HepG2 (cell line): ENCODE results near the gene SUPT4H1. TPM values are rescaled to one million over a fixed set of nuclear protein-coding genes. Genes with fewer than 3 reads are reported as not detected.

Experiments
- ATAC-seq: fragments of 200-7000 bp; cut with Tn5 transposase; 3 replicates; pipeline ENCODE4 v1.9.1; 2020; ENCODE audit warnings: mild to moderate bottlenecking, moderate library complexity
- BruUV-seq: library from RNA; stranded (reverse); fragments of 400-500 nt; replicated peaks from 2 replicates; lab custom pipeline; 2021; lab: Mats Ljungman, UMichigan
- CTCF ChIA-PET: fragments of 300-600 bp; formaldehyde crosslinking; extraction: SDS; loops from one replicate; lab custom pipeline; 2021; ENCODE audit warnings: low total read pairs, inconsistent platforms, low intra/inter-chr PET ratio; lab: Yijun Ruan, JAX
- POLR2A ChIA-PET: fragments of 350-600 bp; sonication (Branson Sonifier 250); formaldehyde crosslinking; loops from one replicate; lab custom pipeline; 2020; ENCODE audit warnings: antibody characterized with exemption, inconsistent platforms; lab: Yijun Ruan, JAX
- DNase-seq: peaks from one replicate; pipeline ENCODE4 v3.0.0-alpha.2; 2015; ENCODE audit warnings: low spot score
- FAIRE-seq: peaks from 3 replicates; lab custom pipeline; 2011; peaks lifted over from hg19 to GRCh38; lab: Jason Lieb, UNC
- H2AFZ ChIP-seq: one replicate; pipeline ENCODE4 v1.6.1; 2011; ENCODE audit warnings: low read length, inconsistent platforms
- H3K27ac ChIP-seq: fragments of 300-600 bp; 3 replicates; pipeline ENCODE4 v1.8.0; 2011; ENCODE audit warnings: mixed run types, mild to moderate bottlenecking, mixed read lengths, low read length, inconsistent platforms; ENCODE audit not compliant: insufficient read depth; ENCODE audit errors: extremely low read length
- H3K27me3 ChIP-seq, 2 experiments: fragments of 200-600 bp in 1 of 2; 2 replicates in 1 of 2; 3 replicates in 1 of 2; pipeline versions ENCODE4 v1.6.0 to v1.8.0; 2011; ENCODE audit warnings: low read length in 2 of 2, mild to moderate bottlenecking in 2 of 2, moderate library complexity in 2 of 2, inconsistent platforms in 1 of 2; ENCODE audit not compliant: insufficient read depth in 2 of 2, control insufficient read depth in 1 of 2
- H3K36me3 ChIP-seq, 2 experiments: fragments of 200-600 bp in 1 of 2; replicated peaks in 1 of 2; 2 replicates in 1 of 2; 3 replicates in 1 of 2; pipeline versions ENCODE4 v1.5.1 to v1.8.0; 2011; ENCODE audit warnings: low read length in 2 of 2, inconsistent platforms in 1 of 2; ENCODE audit not compliant: insufficient read depth in 2 of 2, control insufficient read depth in 1 of 2
- H3K4me1 ChIP-seq: 2 replicates; pipeline ENCODE4 v1.5.1; 2012; ENCODE audit warnings: low read length, inconsistent platforms; ENCODE audit not compliant: insufficient read depth
- H3K4me2 ChIP-seq: 2 replicates; pipeline ENCODE4 v1.6.0; 2011; ENCODE audit warnings: low read depth, low read length, inconsistent platforms
- H3K4me3 ChIP-seq, 3 experiments: fragments of 200-600 bp in 1 of 3; sonication (generic), shearing (Covaris generic) in 1 of 3; replicated peaks in 1 of 3; 2 replicates each; pipeline ENCODE4 v1.5.1; 2011 to 2016; ENCODE audit warnings: low read length in 3 of 3, inconsistent platforms in 2 of 3, low read depth in 2 of 3, mild to moderate bottlenecking in 2 of 3, control low read depth in 1 of 3, mixed read lengths in 1 of 3; ENCODE audit not compliant: insufficient read depth in 1 of 3
- H3K79me2 ChIP-seq: one replicate; pipeline ENCODE4 v1.6.1; 2011; ENCODE audit warnings: low read length, inconsistent platforms; ENCODE audit not compliant: insufficient read depth
- H3K9ac ChIP-seq: 2 replicates; pipeline ENCODE4 v1.6.0; 2011; ENCODE audit warnings: mild to moderate bottlenecking, low read depth, low read length, inconsistent platforms; ENCODE audit not compliant: insufficient read depth
- H3K9me3 ChIP-seq: 2 replicates; pipeline ENCODE4 v1.5.1; 2012; ENCODE audit warnings: mild to moderate bottlenecking, low read length
- H4K20me1 ChIP-seq: 2 replicates; pipeline ENCODE4 v1.6.0; 2011; ENCODE audit warnings: inconsistent platforms, mild to moderate bottlenecking, low read length, moderate library complexity; ENCODE audit not compliant: insufficient read depth
- AGO2 ChIP-seq: fragments of 200-400 bp; formaldehyde crosslinking; optimal IDR thresholded peaks from 2 replicates; pipeline ENCODE3; 2017; ENCODE audit warnings: mild to moderate bottlenecking, low read depth, low read length, moderate library complexity
- HDAC2 ChIP-seq: sonication (generic); formaldehyde crosslinking; IDR thresholded peaks from 2 replicates; pipeline ENCODE4 v1.4.0; 2020; ENCODE audit warnings: missing genetic modification reagents
- NR1H2 ChIP-seq: sonication (generic); formaldehyde crosslinking; IDR thresholded peaks from 2 replicates; pipeline ENCODE4 v1.8.1; 2022; ENCODE audit warnings: low read depth, missing genetic modification reagents, borderline replicate concordance
- POLR2A ChIP-seq, 2 experiments: IDR thresholded peaks; 2 replicates each; pipeline ENCODE4 v1.6.1; 2011; ENCODE audit warnings: low read depth in 2 of 2, low read length in 2 of 2, mild to moderate bottlenecking in 1 of 2, moderate library complexity in 1 of 2; ENCODE audit not compliant: insufficient read depth in 1 of 2
- POLR2G ChIP-seq: fragments of 200-400 bp; formaldehyde crosslinking; IDR thresholded peaks from 2 replicates; pipeline ENCODE4 v1.6.1; 2018; ENCODE audit warnings: mild to moderate bottlenecking, low read depth, low read length, moderate library complexity
- PRMT3 ChIP-seq: sonication (generic); formaldehyde crosslinking; IDR thresholded peaks from 2 replicates; pipeline ENCODE4 v1.8.1; 2022; ENCODE audit warnings: low read depth, mild to moderate bottlenecking, moderate library complexity, missing genetic modification reagents, borderline replicate concordance
- RBM22 ChIP-seq: fragments of 200-400 bp; formaldehyde crosslinking; optimal IDR thresholded peaks from 2 replicates; pipeline ENCODE3; 2017; ENCODE audit warnings: mild to moderate bottlenecking, low read length, moderate library complexity
- SMARCE1 ChIP-seq: fragments of 450-650 bp; IDR thresholded peaks from 2 replicates; pipeline ENCODE4 v1.6.1; 2017; ENCODE audit warnings: borderline replicate concordance
- TEAD3 ChIP-seq: optimal IDR thresholded peaks from 2 replicates; pipeline ENCODE3; 2016; ENCODE audit warnings: borderline replicate concordance
- U2AF1 ChIP-seq: fragments of 200-400 bp; formaldehyde crosslinking; optimal IDR thresholded peaks from 2 replicates; pipeline ENCODE3; 2017; ENCODE audit warnings: mild to moderate bottlenecking, low read depth, low read length
- ZFP36L2 ChIP-seq: sonication (generic); formaldehyde crosslinking; IDR thresholded peaks from 2 replicates; pipeline ENCODE4 v1.4.0; 2020; ENCODE audit warnings: missing genetic modification reagents
- ZNF12 ChIP-seq: sonication (generic); formaldehyde crosslinking; IDR thresholded peaks from 2 replicates; pipeline ENCODE4 v1.5.0; 2020; ENCODE audit warnings: missing genetic modification reagents
- ZNF335 ChIP-seq: sonication (generic); formaldehyde crosslinking; IDR thresholded peaks from 2 replicates; pipeline ENCODE4 v1.4.0; 2020; ENCODE audit warnings: missing genetic modification reagents
- ZNF34 ChIP-seq: sonication (generic); formaldehyde crosslinking; IDR thresholded peaks from 2 replicates; pipeline ENCODE4 v1.4.0; 2020; ENCODE audit warnings: mild to moderate bottlenecking, missing genetic modification reagents, borderline replicate concordance
- ZNF589 ChIP-seq: sonication (generic); formaldehyde crosslinking; conservative IDR thresholded peaks from 2 replicates; pipeline ENCODE4 v1.8.0; 2022; ENCODE audit warnings: mild to moderate bottlenecking, moderate library complexity, missing genetic modification reagents
- ZNF644 ChIP-seq: IDR thresholded peaks from 2 replicates; pipeline ENCODE4 v1.6.1; 2016; ENCODE audit warnings: low read depth
- whole genome bisulfite sequencing: methylation state at CpG from one replicate; pipeline ENCODE4 v1.1.6; 2017; ENCODE audit warnings: low lambda C conversion rate; 5-methylcytosine and 5-hydroxymethylcytosine counted together
- in situ Hi-C: cut with HindIII; loops from 2 replicates; pipeline ENCODE4 v1.10.0; 2017; ENCODE audit warnings: low pct_unique_long_range_greater_than_20kb; ENCODE audit not compliant: extremely low pct_ligation_motif_present
- intact Hi-C: fragments of 100-400 bp; cut with micrococcal nuclease; formaldehyde crosslinking; loops from one replicate; pipeline ENCODE4 v1.10.0; 2022; ENCODE audit not compliant: unreplicated experiment
- polyA plus RNA-seq, 8 experiments: library from polyadenylated mRNA; depleted of rRNA in 3 of 8; stranded (reverse) in 7 of 8; unstranded in 1 of 8; fragments of >200 nt; fragmentation: Illumina TruSeq in 4 of 8; extraction: Trizol in 4 of 8; gene quantifications; 2 replicates each; pipeline versions ENCODE4 v1.2.1 to v1.2.3, GENCODE V29; 2011 to 2016; ENCODE audit warnings: low read depth in 4 of 8, missing spikeins in 1 of 8, mixed read lengths in 1 of 8; ENCODE audit not compliant: insufficient read depth in 1 of 8
- total RNA-seq, 5 experiments: library from RNA; depleted of rRNA; stranded (reverse); fragments of >200 nt; fragmentation: Illumina TruSeq; extraction: Trizol; gene quantifications; 2 replicates each; pipeline ENCODE4 v1.2.3, GENCODE V29; 2016; ENCODE audit warnings: low read depth in 1 of 5
- TF ChIP-seq, protein P1 (sequence below): sonication (generic); formaldehyde crosslinking; IDR thresholded peaks from 2 replicates; pipeline ENCODE4 v1.5.1; 2020; ENCODE audit warnings: mild to moderate bottlenecking, missing genetic modification reagents, moderate library complexity

The SUPT4H1 gene
- total and polyA plus RNA-seq, 2 of the 13 experiments (the other 11 are each of a cell fraction or from before 2014, with no cell fraction given): 155 to 244 TPM

DNA sequence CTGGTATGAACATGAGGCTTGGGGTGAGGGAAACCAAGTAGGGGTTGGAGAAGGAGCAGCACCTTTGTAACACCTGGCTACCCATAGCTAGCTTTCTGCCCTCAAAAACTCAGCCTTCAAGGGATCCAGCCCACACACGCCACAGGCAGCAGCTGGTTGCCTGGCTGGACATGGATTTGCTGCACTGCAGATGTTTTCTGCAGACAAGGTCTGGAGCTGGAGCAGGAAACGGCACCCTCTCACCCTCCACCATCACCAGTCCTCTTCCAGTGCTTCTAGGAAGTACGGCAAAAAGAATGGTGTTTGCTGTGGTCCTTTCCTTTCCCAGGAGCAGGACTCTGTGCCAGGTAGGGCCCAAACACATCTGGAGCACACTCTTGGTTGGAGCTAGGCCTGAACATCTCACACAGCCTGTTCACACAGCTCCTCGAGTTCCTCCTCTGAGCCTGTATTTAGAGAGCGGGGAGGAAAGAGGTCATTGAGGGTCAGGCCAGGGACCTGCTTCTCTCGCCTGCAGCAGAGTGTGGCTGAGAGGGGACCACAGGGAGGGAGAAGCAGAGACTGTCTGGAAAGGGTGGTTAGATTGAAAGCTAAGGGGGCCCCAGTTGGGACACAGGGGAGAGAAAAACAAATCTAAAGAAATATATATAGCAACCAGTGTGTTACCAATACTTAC is 2.7 kb upstream of the SUPT4H1 start:
- no TSS peak for BruUV-seq
- Histone ChIP-seq H3K4me2 (no peak overlapping the region), H3K4me1 (peaks cover 46% of the 10 kb centered on the region), H4K20me1 (no peaks in the 10 kb centered on the region), H3K4me3 (no peak overlapping the region), H2AFZ (no peak overlapping the region), H3K9ac (no peak overlapping the region; the same call in 1 of the 2 replicates), H3K36me3 (peaks cover 39 to 57% of the 10 kb centered on the region in 2 experiments), H3K79me2 (peaks cover 31% of the 10 kb centered on the region), H3K27ac (peak overlapping the region; percentile 88), H3K9me3 (no peaks in the 10 kb centered on the region), H3K27me3 (no peaks in the 10 kb centered on the region; a peak in 1 of 5 replicates)
- ChIA-PET POLR2A (interaction anchor here (0.8 to 8.1 kb wide), 7 partner anchors 11 to 61 kb away, joined by 3 to 254 read pairs (median 16); partner anchors contain the start of gene RNF43), CTCF (no interaction called here)
- no peak for FAIRE-seq
- 87% methylated on average over 6 of the region's 6 CpGs for WGBS
- intact Hi-C loops (no loop called here), in situ Hi-C loops (no loop called here)
- DNase-seq: no peak
- TF ChIP-seq ZNF12 (CRISPR knock-in tag) (no peak), SMARCE1 (no peak), NR1H2 (CRISPR knock-in tag) (no peak), AGO2 (no peak), HDAC2 (CRISPR knock-in tag) (no peak), U2AF1 (no peak), ZNF34 (no peak), POLR2G (0 out of 2 replicates have a peak, but pooled peaks have one; percentile 26), ZFP36L2 (CRISPR knock-in tag) (no peak), POLR2A (IDR thresholded peaks at IDR 0.05; ENCODE audit: insufficient read depth in 1 of 2, low read depth in 2 of 2, low read length in 2 of 2) (0 out of 4 replicates have a peak, but pooled peaks of 1 of the 2 experiments have one; percentile 26), ZNF589 (CRISPR knock-in tag) (no peak), PRMT3 (CRISPR knock-in tag) (no peak), ZNF644 (no peak), ZNF335 (no peak), TEAD3 (CRISPR knock-in tag) (peak; percentile 4), RBM22 (peak; percentile 92)
- TF ChIP-seq, protein P1, sequence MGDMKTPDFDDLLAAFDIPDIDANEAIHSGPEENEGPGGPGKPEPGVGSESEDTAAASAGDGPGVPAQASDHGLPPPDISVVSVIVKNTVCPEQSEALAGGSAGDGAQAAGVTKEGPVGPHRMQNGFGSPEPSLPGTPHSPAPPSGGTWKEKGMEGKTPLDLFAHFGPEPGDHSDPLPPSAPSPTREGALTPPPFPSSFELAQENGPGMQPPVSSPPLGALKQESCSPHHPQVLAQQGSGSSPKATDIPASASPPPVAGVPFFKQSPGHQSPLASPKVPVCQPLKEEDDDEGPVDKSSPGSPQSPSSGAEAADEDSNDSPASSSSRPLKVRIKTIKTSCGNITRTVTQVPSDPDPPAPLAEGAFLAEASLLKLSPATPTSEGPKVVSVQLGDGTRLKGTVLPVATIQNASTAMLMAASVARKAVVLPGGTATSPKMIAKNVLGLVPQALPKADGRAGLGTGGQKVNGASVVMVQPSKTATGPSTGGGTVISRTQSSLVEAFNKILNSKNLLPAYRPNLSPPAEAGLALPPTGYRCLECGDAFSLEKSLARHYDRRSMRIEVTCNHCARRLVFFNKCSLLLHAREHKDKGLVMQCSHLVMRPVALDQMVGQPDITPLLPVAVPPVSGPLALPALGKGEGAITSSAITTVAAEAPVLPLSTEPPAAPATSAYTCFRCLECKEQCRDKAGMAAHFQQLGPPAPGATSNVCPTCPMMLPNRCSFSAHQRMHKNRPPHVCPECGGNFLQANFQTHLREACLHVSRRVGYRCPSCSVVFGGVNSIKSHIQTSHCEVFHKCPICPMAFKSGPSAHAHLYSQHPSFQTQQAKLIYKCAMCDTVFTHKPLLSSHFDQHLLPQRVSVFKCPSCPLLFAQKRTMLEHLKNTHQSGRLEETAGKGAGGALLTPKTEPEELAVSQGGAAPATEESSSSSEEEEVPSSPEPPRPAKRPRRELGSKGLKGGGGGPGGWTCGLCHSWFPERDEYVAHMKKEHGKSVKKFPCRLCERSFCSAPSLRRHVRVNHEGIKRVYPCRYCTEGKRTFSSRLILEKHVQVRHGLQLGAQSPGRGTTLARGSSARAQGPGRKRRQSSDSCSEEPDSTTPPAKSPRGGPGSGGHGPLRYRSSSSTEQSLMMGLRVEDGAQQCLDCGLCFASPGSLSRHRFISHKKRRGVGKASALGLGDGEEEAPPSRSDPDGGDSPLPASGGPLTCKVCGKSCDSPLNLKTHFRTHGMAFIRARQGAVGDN: 0 out of 2 replicates have a peak, but pooled peaks have one; percentile 4
- ATAC-seq: no peak
